ENCODE results near the gene TBL1XR1.

Gene TBL1XR1

DNA sequence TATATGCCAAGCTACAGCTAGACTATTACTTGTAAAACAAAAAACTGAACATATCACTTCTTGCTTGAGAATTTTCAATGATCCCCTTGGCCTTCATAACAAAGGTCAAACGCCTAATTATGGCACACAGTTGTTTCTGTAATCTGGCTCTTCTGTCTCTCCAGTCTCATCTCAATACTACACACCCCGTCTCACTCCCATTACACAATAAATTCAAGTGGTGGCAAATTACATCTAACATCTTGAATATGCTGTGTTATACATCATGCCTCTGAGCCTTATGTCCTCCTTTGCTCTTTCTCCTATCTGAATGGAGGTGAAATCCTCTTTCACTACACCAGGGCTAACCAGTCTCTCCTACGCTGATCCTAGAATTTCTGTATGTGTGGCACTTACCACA is 140.4 kb downstream of the TBL1XR1 start:
- no peaks in the 10 kb centered on the region for H3K9me3 ChIP-seq (replicated peaks in 1 of 2; ENCODE audit: control insufficient read depth in 2 of 2, insufficient read depth in 1 of 2, low read depth in 1 of 2, low read length in 2 of 2)
- peaks cover 0 to 70% of the 10 kb centered on the region in 2 donors for H3K36me3 ChIP-seq (replicated peaks in 1 of 2; ENCODE audit: control insufficient read depth in 2 of 2, insufficient read depth in 2 of 2, low read length in 2 of 2)
- no peak overlapping the region for H3K27ac ChIP-seq (replicated peaks; ENCODE audit: low read length)
- H3K4me1 ChIP-seq (ENCODE audit: control insufficient read depth in 2 of 2, insufficient read depth in 1 of 2, low read depth in 1 of 2, low read length in 2 of 2) = peaks cover 0 to 12% of the 10 kb centered on the region in 2 donors
- no peak overlapping the region for H3K23ac ChIP-seq (ENCODE audit: low read depth, low read length, poor library complexity)
- H3K4me3 ChIP-seq (ENCODE audit: low read length in 2 of 2) = no peak overlapping the region
- no peak overlapping the region for H2BK15ac ChIP-seq (ENCODE audit: low read length)
- no peak overlapping the region for H3K9ac ChIP-seq (ENCODE audit: low read depth, low read length, poor library complexity)
- no peak overlapping the region for H2AK5ac ChIP-seq (ENCODE audit: low read depth, low read length)
- H3K4me2 ChIP-seq (ENCODE audit: insufficient read depth, low read length, poor library complexity, severe bottlenecking) = no peak overlapping the region
- WGBS, 2 donors (ENCODE audit: extremely low coverage in 2 of 2, insufficient read length in 2 of 2, insufficient replicate concordance in 1 of 2) = no CpG with 5 or more reads among the region's 3 CpGs
- H2BK120ac ChIP-seq (ENCODE audit: low read depth, low read length) = no peak overlapping the region
- H2BK5ac ChIP-seq (ENCODE audit: low read length) = no peak overlapping the region
- no peak overlapping the region for H3K4ac ChIP-seq (ENCODE audit: low read length)
- H4K91ac ChIP-seq (ENCODE audit: low read depth, low read length, poor library complexity) = no peak overlapping the region
- DNase-seq (ENCODE audit: low spot score) = no peak
- H3K27me3 ChIP-seq (ENCODE audit: control insufficient read depth in 3 of 3, insufficient read depth in 3 of 3, low read depth in 1 of 3, low read length in 3 of 3) = no peaks in the 10 kb centered on the region
- no peak overlapping the region for H3K18ac ChIP-seq (ENCODE audit: low read length)
- H2AFZ ChIP-seq (ENCODE audit: low read length) = no peak overlapping the region
- H3K79me1 ChIP-seq (ENCODE audit: low read depth, low read length) = no peaks in the 10 kb centered on the region
- H3K14ac ChIP-seq (ENCODE audit: low read length) = no peak overlapping the region
- H4K8ac ChIP-seq (ENCODE audit: low read depth, low read length) = no peak overlapping the region
- no peak overlapping the region for H2BK12ac ChIP-seq (ENCODE audit: low read length)

- Histone ChIP-seq H3K4me3 (ENCODE audit: low read length in 2 of 2) (no peak overlapping the region), H3K27me3 (ENCODE audit: control insufficient read depth in 3 of 3, insufficient read depth in 3 of 3, low read depth in 1 of 3, low read length in 3 of 3) (no peaks in the 10 kb centered on the region), H2AFZ (ENCODE audit: low read length) (no peak overlapping the region), H2BK15ac (ENCODE audit: low read length) (no peak overlapping the region), H3K4me2 (ENCODE audit: insufficient read depth, low read length, poor library complexity, severe bottlenecking) (no peak overlapping the region), H4K91ac (ENCODE audit: low read depth, low read length, poor library complexity) (no peak overlapping the region), H3K27ac (replicated peaks; ENCODE audit: low read length) (no peak overlapping the region), H3K14ac (ENCODE audit: low read length) (no peak overlapping the region), H3K23ac (ENCODE audit: low read depth, low read length, poor library complexity) (no peak overlapping the region), H3K36me3 (replicated peaks in 1 of 2; ENCODE audit: control insufficient read depth in 2 of 2, insufficient read depth in 2 of 2, low read length in 2 of 2) (peaks cover 0 to 70% of the 10 kb centered on the region in 2 donors), H3K9ac (ENCODE audit: low read depth, low read length, poor library complexity) (no peak overlapping the region), H4K8ac (ENCODE audit: low read depth, low read length) (no peak overlapping the region), H3K4me1 (ENCODE audit: control insufficient read depth in 2 of 2, insufficient read depth in 1 of 2, low read depth in 1 of 2, low read length in 2 of 2) (peaks cover 0 to 12% of the 10 kb centered on the region in 2 donors), H3K4ac (ENCODE audit: low read length) (no peak overlapping the region), H3K9me3 (replicated peaks in 1 of 2; ENCODE audit: control insufficient read depth in 2 of 2, insufficient read depth in 1 of 2, low read depth in 1 of 2, low read length in 2 of 2) (no peaks in the 10 kb centered on the region), H2BK12ac (ENCODE audit: low read length) (no peak overlapping the region), H3K79me1 (ENCODE audit: low read depth, low read length) (no peaks in the 10 kb centered on the region), H2BK5ac (ENCODE audit: low read length) (no peak overlapping the region), H2AK5ac (ENCODE audit: low read depth, low read length) (no peak overlapping the region), H2BK120ac (ENCODE audit: low read depth, low read length) (no peak overlapping the region), H3K18ac (ENCODE audit: low read length) (no peak overlapping the region)
- DNase-seq (ENCODE audit: low spot score) = no peak
- WGBS, 2 donors (ENCODE audit: extremely low coverage in 2 of 2, insufficient read length in 2 of 2, insufficient replicate concordance in 1 of 2) = no CpG with 5 or more reads among the region's 1 CpG
Observed at GRCh38 chr3:177055605-177056571, 141.4 kb downstream of the TBL1XR1 start.

DNA sequence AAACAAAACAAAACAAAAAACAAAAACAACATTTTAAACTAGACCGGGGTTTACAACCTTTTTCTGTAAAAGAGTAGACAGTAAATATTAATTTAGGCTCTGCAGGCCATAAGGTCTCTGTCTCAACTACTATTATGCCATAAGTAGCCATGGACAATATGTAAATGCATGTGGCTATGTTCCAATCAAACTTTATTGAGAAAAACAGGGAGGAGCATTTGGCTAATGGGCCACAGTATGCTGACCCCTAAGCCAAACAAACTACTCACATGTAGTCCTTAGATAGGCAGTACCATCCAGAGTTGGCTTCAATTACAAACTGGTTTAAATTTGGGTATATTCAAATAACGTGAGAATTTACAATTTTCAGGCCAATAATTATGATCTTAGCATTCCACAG is 144.2 kb downstream of the TBL1XR1 start:
- Histone ChIP-seq H4K91ac (ENCODE audit: low read depth, low read length, poor library complexity) (no peak overlapping the region), H2BK15ac (ENCODE audit: low read length) (no peak overlapping the region), H3K9ac (ENCODE audit: low read depth, low read length, poor library complexity) (no peak overlapping the region), H3K4me2 (ENCODE audit: insufficient read depth, low read length, poor library complexity, severe bottlenecking) (no peak overlapping the region), H2BK5ac (ENCODE audit: low read length) (no peak overlapping the region), H3K4me1 (ENCODE audit: control insufficient read depth in 2 of 2, insufficient read depth in 1 of 2, low read depth in 1 of 2, low read length in 2 of 2) (peaks cover 0 to 9% of the 10 kb centered on the region in 2 donors), H2BK12ac (ENCODE audit: low read length) (no peak overlapping the region), H2AFZ (ENCODE audit: low read length) (no peak overlapping the region), H3K4ac (ENCODE audit: low read length) (no peak overlapping the region), H4K8ac (ENCODE audit: low read depth, low read length) (no peak overlapping the region), H3K18ac (ENCODE audit: low read length) (no peak overlapping the region), H3K27me3 (ENCODE audit: control insufficient read depth in 3 of 3, insufficient read depth in 3 of 3, low read depth in 1 of 3, low read length in 3 of 3) (no peaks in the 10 kb centered on the region), H3K79me1 (ENCODE audit: low read depth, low read length) (no peaks in the 10 kb centered on the region), H3K4me3 (ENCODE audit: low read length in 2 of 2) (no peak overlapping the region), H3K36me3 (replicated peaks in 1 of 2; ENCODE audit: control insufficient read depth in 2 of 2, insufficient read depth in 2 of 2, low read length in 2 of 2) (peaks cover 8 to 69% of the 10 kb centered on the region in 2 donors), H3K27ac (replicated peaks; ENCODE audit: low read length) (no peak overlapping the region), H2AK5ac (ENCODE audit: low read depth, low read length) (no peak overlapping the region), H3K23ac (ENCODE audit: low read depth, low read length, poor library complexity) (no peak overlapping the region), H2BK120ac (ENCODE audit: low read depth, low read length) (no peak overlapping the region), H3K14ac (ENCODE audit: low read length) (no peak overlapping the region), H3K9me3 (replicated peaks in 1 of 2; ENCODE audit: control insufficient read depth in 2 of 2, insufficient read depth in 1 of 2, low read depth in 1 of 2, low read length in 2 of 2) (no peaks in the 10 kb centered on the region)
- no CpG with 5 or more reads among the region's 2 CpGs for WGBS, 2 donors (ENCODE audit: extremely low coverage in 2 of 2, insufficient read length in 2 of 2, insufficient replicate concordance in 1 of 2)
- DNase-seq (ENCODE audit: low spot score) = no peak

DNA sequence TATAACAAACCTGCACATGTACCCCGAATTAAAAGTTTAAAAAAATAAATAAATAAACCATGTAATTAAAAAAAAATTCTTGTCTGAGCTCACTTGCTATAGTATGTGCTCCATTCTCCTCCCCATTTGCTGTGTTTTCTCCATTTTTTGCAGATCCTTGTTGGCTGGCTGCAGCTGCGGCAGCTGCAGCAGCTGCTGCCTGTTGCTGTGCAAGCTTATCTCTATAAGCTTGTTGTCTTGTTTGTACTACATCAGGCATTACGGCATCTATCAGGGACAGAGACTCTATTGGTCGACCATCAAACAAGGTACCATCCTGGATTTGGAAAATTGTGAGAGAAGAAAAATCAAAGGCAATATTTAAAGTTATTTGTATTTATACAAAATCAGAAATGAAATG is 145.9 kb downstream of the TBL1XR1 start:
- Histone ChIP-seq H3K18ac (ENCODE audit: low read length) (no peak overlapping the region), H3K4me1 (ENCODE audit: control insufficient read depth in 2 of 2, insufficient read depth in 1 of 2, low read depth in 1 of 2, low read length in 2 of 2) (no peaks in the 10 kb centered on the region), H3K9me3 (replicated peaks in 1 of 2; ENCODE audit: control insufficient read depth in 2 of 2, insufficient read depth in 1 of 2, low read depth in 1 of 2, low read length in 2 of 2) (no peaks in the 10 kb centered on the region), H4K8ac (ENCODE audit: low read depth, low read length) (no peak overlapping the region), H2AK5ac (ENCODE audit: low read depth, low read length) (no peak overlapping the region), H2AFZ (ENCODE audit: low read length) (no peak overlapping the region), H2BK5ac (ENCODE audit: low read length) (no peak overlapping the region), H3K9ac (ENCODE audit: low read depth, low read length, poor library complexity) (no peak overlapping the region), H3K79me1 (ENCODE audit: low read depth, low read length) (no peaks in the 10 kb centered on the region), H3K4me3 (ENCODE audit: low read length in 2 of 2) (no peak overlapping the region), H3K27me3 (ENCODE audit: control insufficient read depth in 3 of 3, insufficient read depth in 3 of 3, low read depth in 1 of 3, low read length in 3 of 3) (no peaks in the 10 kb centered on the region), H3K4ac (ENCODE audit: low read length) (no peak overlapping the region), H3K36me3 (replicated peaks in 1 of 2; ENCODE audit: control insufficient read depth in 2 of 2, insufficient read depth in 2 of 2, low read length in 2 of 2) (peaks cover 10 to 80% of the 10 kb centered on the region in 2 donors), H2BK12ac (ENCODE audit: low read length) (no peak overlapping the region), H3K27ac (replicated peaks; ENCODE audit: low read length) (no peak overlapping the region), H4K91ac (ENCODE audit: low read depth, low read length, poor library complexity) (no peak overlapping the region), H2BK120ac (ENCODE audit: low read depth, low read length) (no peak overlapping the region), H3K23ac (ENCODE audit: low read depth, low read length, poor library complexity) (no peak overlapping the region), H3K14ac (ENCODE audit: low read length) (no peak overlapping the region), H3K4me2 (ENCODE audit: insufficient read depth, low read length, poor library complexity, severe bottlenecking) (no peak overlapping the region), H2BK15ac (ENCODE audit: low read length) (no peak overlapping the region)
- WGBS, 2 donors (ENCODE audit: extremely low coverage in 2 of 2, insufficient read length in 2 of 2, insufficient replicate concordance in 1 of 2) = no CpG with 5 or more reads among the region's 4 CpGs
- DNase-seq (ENCODE audit: low spot score) = no peak

Data from neuronal stem cell (in vitro differentiated cells).